Activated CD4-positive, alpha-beta T cell treated with anti-CD3 and anti-CD28 coated beads, Interleukin-2, amount 50 U/mL, for 16 hours (primary cell): ENCODE results near the gene UTS2B.

Source experiments
- DNase-seq: peaks from one replicate; pipeline ENCODE4 v3.0.0-alpha.2; 2020

UTS2B gene

GRCh38 chr3:191350396-191351090, 20.2 kb upstream of the UTS2B start:
- DNase-seq = no peak

- DNase-seq = no peak
Observed at GRCh38 chr3:191348098-191348497, 17.8 kb upstream of the UTS2B start.

- DNase-seq = no peak
Observed at GRCh38 chr3:191347228-191347627, 16.9 kb upstream of the UTS2B start.

GRCh38 chr3:191345334-191345733, 15.0 kb upstream of the UTS2B start:
- DNase-seq = no peak

GRCh38 chr3:191343913-191344312, 13.6 kb upstream of the UTS2B start:
- DNase-seq = no peak

- DNase-seq = no peak
Observed at GRCh38 chr3:191343115-191343514, 12.8 kb upstream of the UTS2B start.

GRCh38 chr3:191342411-191342810, 12.1 kb upstream of the UTS2B start:
- DNase-seq = no peak

- no peak for DNase-seq
Observed at GRCh38 chr3:191342006-191342405, 11.7 kb upstream of the UTS2B start.

GRCh38 chr3:191340966-191341365, 10.6 kb upstream of the UTS2B start:
- no peak for DNase-seq

GRCh38 chr3:191340351-191340750, 10.0 kb upstream of the UTS2B start:
- no peak for DNase-seq

- no peak for DNase-seq
Observed at GRCh38 chr3:191339316-191339917, 9.1 kb upstream of the UTS2B start.

GRCh38 chr3:191338177-191338488, 7.8 kb upstream of the UTS2B start:
- no peak for DNase-seq

- no peak for DNase-seq
Observed at GRCh38 chr3:191336833-191337232, 6.5 kb upstream of the UTS2B start.

GRCh38 chr3:191334346-191334893, 4.1 kb upstream of the UTS2B start:
- no peak for DNase-seq

GRCh38 chr3:191333298-191333880, 3.1 kb upstream of the UTS2B start:
- no peak for DNase-seq

- no peak for DNase-seq
Observed at GRCh38 chr3:191331388-191331787, 1.1 kb upstream of the UTS2B start.

- DNase-seq = no peak
Observed at GRCh38 chr3:191330530-191331048, 263 bp upstream of the UTS2B start.

GRCh38 chr3:191328962-191329653, 1.2 kb downstream of the UTS2B start, which contains the start of gene CCDC50:
Gene CCDC50, plus strand, starts transcription at chr3:191329394. Its CDS starts 281 bp downstream, at chr3:191329675.
- peak; percentile 56 for DNase-seq

GRCh38 chr3:191328383-191328961, 1.9 kb downstream of the UTS2B start:
- peak; percentile 33 for DNase-seq

- no peak for DNase-seq
Observed at GRCh38 chr3:191327526-191327925, 2.8 kb downstream of the UTS2B start.

- DNase-seq = no peak
Observed at GRCh38 chr3:191324936-191325335, 5.4 kb downstream of the UTS2B start.

GRCh38 chr3:191321019-191321767, 9.1 kb downstream of the UTS2B start:
- no peak for DNase-seq
